Stimulated activated CD4-positive, alpha-beta T cell treated with anti-CD3 and anti-CD28 coated beads, Interleukin-12 subunit alpha, Interleukin-12 subunit beta, amount 100 ng/mL, for 4 hours (primary cell): ENCODE results near the gene GNG12.
"Not testable (repeated sequence)": the region's sequence is repeated elsewhere in the genome, so short reads cannot be mapped to it uniquely, and the experiment has no call there.

Experiments
- DNase-seq: peaks from one replicate; pipeline ENCODE4 v3.0.0-alpha.2; 2020

Gene GNG12

GRCh38 chr1:67749263-67749843, 83.9 kb downstream of the GNG12 start:
- no peak for DNase-seq

DNA sequence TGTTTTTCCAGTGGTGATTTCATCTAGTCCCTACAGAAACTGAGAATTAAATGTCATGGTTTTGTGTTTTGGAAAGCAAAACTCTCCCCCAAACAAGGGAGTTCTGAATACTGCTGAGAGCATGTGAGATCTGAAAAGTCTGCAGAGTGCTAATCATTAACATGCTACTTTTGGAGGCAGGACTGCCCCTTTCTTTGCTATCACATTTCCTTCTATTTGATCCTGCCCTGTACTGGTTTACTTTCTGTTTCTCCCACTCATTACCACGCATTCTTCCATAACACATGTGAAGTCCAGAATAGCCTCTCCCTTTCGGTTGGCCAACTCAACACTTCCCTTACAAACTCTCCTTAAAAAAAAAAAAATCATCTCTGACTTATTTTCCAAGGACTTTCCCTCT, 84.6 kb downstream of the GNG12 start:
- DNase-seq, result no peak

- no peak for DNase-seq
These were observed 85.4 kb downstream of the GNG12 start for GRCh38 chr1:67747671-67748546.

DNA sequence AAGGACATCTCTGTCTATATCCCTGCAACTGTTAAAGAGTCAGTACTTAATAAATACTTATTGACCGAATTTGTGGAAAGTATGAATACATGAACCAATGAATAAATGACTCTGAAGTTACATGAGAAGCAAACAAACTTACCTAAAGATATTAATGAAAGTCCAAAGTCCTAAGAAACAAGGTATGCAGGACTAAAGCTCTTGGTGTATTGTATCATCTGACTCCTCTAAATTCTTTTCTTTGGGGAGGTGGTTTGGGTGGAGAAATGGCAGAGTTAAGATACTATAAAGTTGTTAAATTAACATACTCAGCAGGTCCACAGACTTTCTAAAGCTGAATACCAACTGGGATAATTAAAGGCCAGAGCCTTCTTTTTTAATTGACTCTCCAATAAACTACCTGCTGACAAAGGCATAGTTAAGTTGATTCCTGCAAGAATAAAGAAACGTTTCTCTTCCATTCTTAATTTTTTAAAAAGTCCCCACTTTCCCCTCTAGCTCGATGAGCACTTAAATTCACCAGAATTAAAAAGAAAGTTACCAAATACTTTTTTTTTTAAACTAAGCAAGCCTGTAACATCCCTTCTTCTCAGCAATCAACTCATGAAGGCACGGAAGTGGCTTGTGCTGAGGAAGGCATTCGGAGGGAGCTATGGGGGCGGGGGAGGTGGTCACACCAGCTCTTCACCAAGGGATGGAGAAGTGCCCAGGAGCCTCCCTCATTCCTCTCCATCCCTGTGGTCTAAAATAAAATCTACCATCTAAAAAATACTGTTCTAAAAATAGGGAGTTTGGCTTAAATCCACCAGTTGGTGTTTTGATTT, 87.2 kb downstream of the GNG12 start:
- DNase-seq, result no peak

GRCh38 chr1:67743072-67743725, 90.1 kb downstream of the GNG12 start:
- no peak for DNase-seq

GRCh38 chr1:67741736-67742135, 91.5 kb downstream of the GNG12 start:
- no peak for DNase-seq

DNA sequence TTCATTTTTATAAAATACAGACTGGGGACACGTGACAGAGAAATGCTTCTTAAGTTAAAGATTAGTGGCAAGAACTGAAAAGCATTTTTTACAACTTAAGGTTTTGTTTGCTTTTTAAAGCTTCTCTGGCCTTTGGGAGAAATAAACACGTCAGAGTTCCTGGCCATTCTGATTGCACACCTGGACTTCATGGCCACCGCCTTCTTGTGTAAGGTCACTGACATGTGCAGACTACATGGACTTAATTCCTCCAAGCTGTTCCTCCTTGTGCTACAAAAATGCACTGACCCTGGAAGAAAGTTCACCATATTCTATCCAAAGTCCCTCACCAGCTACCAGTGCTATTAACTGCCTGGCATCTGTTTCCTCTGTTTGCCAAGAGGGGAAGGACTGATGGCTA, 92.1 kb downstream of the GNG12 start:
- DNase-seq, result no peak

DNA sequence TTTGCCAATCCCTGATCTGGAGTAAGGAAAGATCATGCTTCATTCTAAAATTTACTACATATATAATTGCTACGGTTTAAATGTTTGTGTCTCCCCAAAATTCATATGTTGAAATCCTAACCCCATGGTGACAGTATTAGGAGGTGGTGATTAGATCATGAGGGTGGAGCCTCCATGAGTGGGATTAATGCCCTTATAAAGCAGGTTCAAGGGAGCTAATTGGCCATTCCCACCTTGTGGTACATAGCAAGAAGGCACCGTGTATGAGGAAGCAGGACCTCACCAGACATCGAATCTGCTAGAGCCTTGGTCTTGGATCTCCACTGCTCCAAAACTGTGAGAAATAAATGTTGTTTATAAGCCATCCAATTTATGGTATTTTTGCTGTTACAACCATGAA, 92.7 kb downstream of the GNG12 start:
- DNase-seq, result no peak

GRCh38 chr1:67739361-67739760, 93.9 kb downstream of the GNG12 start:
- no peak for DNase-seq

DNA sequence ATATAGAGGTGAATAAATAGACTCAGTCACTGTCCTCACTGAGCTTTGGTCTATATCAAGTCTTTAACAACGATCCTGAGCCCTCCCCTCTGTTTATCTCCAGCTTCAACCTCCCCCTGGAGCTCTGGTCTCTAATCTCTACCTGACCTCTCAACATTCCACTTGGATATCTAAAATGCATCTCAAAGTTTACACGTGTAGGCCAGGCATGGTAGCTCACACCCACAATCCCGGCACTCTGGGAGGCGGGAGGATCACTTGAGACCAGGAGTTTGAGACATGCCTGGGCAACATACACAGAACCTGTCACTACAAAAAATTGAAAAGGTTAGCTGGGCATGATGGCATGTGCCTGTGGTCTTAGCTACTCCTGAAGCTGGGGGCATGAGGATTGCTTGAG, 94.9 kb downstream of the GNG12 start:
- no peak for DNase-seq

GRCh38 chr1:67737875-67738274, 95.4 kb downstream of the GNG12 start:
- DNase-seq, result no peak

DNA sequence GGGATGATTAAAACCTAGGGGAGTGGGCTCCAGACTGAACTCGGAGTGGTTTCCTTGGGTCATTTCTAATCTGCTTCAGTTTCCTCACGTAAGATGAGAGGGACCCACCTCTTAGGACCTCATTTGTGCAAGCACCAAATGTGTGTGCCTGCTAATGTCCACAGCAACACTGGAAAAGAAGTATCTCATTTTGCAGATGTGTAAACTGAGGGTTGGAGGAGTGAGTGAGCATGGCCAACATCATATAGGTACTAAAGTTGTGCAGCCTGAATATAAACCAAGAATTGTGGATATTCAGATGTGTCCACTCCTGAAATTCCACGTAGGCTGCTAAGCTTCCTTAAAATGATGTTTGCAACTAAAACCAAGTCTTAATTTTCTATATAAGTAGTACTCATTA, 96.5 kb downstream of the GNG12 start:
- DNase-seq, result no peak

GRCh38 chr1:67735806-67736627, 97.2 kb downstream of the GNG12 start:
- DNase-seq, result peak; percentile 7

GRCh38 chr1:67735206-67735605, 98.1 kb downstream of the GNG12 start:
- DNase-seq, result no peak

DNA sequence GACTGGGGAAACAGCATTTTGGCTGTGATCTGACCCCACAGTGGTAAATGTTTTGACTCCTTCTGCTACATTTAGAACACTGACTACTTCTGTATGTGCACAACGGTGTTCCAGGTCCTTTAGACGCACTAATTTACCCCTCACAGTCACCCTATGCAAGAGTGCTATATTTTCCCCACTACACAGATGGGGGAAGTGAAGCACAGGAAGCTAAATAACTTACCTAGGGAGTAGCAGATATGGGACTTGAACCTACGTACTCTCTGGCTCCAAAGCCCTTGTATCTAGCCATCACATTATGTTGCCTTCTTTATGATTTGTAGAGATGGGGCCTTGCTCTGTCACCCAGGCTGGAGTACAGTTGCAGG, 99.0 kb downstream of the GNG12 start:
- no peak for DNase-seq

- DNase-seq, result no peak
These were observed 99.5 kb downstream of the GNG12 start for GRCh38 chr1:67733681-67734322.

GRCh38 chr1:67732750-67733151, 100.5 kb downstream of the GNG12 start:
- DNase-seq, result no peak

DNA sequence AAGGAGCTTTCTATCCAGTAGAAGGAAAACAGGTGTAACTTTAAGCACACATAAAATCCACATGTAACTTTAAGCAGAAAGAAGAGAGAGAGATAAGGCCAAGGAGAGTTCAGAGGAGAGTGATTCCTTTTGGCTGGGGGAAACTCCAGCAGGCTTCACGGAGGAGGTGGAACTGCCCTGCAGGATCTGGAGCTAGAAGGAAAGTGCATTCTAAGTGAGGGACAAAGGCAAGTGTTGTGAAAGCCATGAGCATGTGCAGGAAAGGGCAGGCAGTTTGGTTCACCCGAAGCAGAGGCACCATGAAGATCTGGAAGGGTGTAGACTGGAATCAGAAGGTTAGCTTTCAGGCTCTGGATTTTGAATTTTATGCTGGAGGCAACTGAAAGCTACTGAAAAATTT, 101.9 kb downstream of the GNG12 start:
- DNase-seq, result no peak

DNA sequence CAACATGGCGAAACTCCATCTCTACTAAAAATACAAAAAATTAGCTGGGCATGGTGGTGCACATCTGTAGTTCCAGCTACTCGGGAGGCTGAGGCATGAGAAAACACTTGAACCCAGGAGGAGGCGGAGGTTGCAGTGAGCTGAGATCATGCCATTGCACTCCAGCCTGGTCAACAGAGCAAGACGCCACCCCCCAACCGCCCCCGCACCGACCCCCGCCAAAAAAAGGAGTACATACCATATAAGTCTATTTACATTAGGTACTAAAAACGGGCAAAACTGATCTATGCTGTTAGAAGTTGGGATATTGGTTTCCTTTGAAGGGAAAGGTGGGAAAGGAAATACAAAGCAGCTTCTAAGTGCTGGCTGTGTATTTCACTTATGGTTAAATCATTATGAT, 103.0 kb downstream of the GNG12 start:
- DNase-seq, result not testable (repeated sequence)

DNA sequence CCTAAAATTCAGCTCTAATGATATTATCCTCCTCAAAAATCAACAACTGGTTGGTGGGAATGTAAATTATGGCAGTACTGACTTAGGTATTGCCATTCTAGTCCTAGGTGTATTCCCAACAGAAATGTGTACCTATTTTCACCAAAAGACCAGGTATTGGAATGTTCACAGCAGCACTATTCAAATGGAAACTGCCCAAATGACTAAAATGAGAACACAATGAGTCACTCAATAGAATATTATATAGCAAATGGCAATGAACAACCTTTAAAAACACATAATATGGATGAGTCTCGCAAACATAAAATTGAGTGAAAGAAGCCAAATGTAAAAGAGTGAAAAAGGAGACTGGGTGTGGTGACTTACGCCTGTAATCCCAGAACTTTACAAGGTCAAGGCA, 103.4 kb downstream of the GNG12 start:
- no peak for DNase-seq

GRCh38 chr1:67726224-67726623, 107.0 kb downstream of the GNG12 start:
- no peak for DNase-seq
